B cell (primary cell): ENCODE results near the gene SLC8B1.

ENCODE experiments used
- CTCF ChIP-seq: fragments of 200-600 bp; IDR thresholded peaks from one replicate; pipeline ENCODE4 v1.8.0; 2022; ENCODE audit warnings: antibody characterized with exemption, mild to moderate bottlenecking
- EZH2 ChIP-seq: IDR thresholded peaks from 2 replicates; pipeline ENCODE4 v1.6.1; 2012; ENCODE audit warnings: borderline replicate concordance, low read depth, mild to moderate bottlenecking, moderate library complexity, low read length; ENCODE audit not compliant: insufficient read depth, poor library complexity, severe bottlenecking

- no peak for TF ChIP-seq CTCF
- no peak for TF ChIP-seq EZH2
Measured at GRCh38 chr12:113278141-113278540, 56.8 kb downstream of the SLC8B1 start.
